CD4-positive, alpha-beta T cell treated with Interleukin-15 for 4 hours (primary cell): ENCODE data around the gene DSCAML1.

ENCODE experiments used
- DNase-seq: peaks from one replicate; pipeline ENCODE4 v3.0.0-alpha.2; 2020; ENCODE audit warnings: low spot score

Gene DSCAML1

DNA sequence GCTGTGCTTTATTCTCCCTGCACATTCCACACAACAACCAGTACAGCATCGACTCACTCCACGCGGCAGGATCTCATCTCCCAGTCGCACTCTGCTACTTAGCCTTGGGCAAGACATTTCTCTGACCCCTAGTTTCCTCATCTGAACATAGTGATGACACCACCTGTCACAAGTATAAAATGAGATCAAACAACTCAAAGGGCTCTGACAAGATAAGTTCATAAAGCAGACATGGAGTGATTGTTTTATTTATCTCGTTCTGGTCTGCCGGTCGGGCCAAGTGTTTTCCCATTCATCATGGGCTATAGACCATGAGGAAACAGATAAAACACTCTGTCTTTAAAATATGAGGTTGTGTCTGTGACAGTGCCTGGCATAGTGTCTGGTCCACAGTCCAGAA is 35.0 kb downstream of the DSCAML1 start:
- no peak for DNase-seq

DNA sequence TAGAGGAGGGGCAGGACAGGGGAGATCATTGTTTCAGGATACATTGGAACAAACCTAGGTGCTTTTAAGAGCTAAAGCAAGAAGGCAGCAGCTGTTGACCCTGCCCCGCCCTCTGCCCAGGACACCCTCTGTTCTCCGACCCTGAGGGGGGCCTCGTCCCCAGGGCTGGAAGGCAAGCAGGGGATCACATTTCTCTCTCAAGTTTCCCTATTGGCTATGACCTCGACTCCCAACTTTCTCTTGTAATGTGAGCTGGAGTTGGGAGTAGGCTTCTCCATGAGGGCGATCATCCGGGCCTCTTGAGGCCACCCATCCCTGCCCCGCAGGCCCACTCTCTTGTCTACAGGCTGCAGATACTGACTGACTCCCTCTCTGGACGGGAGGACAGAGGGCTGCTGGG is 37.7 kb downstream of the DSCAML1 start:
- no peak for DNase-seq

DNA sequence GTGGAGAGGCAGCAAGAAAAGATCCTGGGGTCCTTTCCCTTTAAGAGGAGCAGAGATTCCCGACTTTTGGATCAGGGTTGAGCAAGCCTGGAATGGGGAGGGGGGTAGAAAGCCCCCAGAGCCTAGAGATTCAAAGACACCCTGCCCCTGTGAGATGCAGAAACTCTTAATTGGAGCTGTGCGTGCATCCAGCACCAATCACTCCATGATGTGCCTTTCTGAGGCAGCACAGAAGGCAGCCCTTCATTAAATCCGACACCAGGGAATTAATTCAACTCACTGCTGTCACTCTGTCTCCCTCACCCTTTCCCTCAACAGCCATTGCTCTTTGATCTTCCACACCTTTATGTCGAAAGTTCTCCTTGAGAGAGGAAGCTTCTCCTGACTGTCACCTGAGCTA is 43.0 kb downstream of the DSCAML1 start:
- DNase-seq: no peak

DNA sequence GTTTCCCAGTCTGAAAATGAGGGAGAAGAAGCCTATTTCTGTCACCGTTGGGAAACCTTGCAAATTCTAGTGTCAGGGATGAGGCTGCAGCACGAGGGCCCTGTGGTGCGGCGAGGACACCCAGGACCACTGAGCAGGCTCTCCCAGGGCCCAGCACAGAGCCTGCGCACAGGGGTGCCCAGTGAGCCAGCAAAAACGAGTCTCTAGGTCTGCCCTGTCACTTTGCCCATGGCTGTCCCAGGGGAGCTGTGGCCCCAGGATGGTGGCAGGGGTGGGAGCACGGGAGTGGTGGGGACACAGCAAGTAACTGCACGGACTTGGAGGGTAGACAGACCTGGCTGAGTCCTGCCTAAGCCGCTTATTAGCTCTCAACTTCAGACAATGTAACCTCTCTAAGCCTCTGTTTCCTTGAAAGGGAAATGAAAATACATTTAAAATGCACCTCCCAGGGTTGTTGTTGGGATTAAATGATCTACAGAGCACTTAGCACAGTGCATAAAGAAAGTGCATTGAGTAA is 44.2 kb downstream of the DSCAML1 start:
- DNase-seq: no peak

DNA sequence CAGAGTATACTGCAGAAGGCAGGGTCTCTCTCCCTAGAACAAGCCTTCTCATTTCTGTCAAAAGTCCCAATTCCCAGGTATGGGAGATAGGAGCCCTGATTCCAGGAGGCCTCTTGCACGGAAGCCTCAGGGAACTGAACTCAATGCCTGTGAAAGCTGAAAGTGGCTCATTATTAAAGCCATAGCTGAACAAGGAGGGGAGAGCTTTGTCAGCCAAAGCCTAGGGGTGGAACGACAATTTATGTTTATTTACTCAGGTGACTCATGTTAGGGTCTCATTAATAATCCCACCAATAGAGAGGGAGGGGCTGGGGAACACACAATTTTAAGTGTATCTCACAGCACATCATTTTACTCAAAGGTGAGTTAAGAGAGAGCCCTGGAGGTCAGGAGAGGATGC is 44.9 kb downstream of the DSCAML1 start:
- no peak for DNase-seq

DNA sequence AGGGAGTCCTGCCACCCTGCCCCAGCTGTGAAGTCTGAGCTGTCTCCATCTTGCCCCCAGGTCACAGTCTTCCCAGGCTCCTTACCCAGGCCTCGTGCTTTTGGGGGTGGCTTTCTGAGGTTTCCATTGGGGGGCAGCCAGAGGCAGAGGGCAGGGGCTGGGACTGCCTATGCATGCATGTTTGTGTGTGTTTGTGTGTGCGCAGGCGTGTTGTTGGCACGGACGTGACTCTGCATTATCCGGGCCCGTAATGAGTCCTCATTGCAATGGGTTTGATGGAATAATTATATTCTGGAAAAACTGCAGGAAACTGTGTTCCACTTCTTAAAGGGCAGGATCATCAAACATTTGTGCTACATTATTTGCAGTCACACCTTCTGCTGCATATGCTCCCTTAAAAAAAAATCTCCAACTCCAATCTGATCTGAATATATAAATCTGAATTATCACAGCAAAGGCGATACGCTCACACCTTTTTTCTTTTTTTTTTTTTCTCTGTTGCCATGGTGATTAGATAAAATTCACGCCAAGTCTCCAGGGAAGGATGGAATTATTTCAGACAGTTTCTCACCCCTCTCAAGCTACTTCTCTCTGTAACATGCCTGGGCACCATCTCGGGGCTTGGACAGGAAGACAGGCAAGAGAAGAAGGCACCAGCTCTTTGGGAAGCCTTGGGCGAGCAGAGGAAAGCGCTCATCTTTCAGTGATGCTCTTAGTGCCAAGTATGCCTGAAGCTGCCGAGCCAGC is 45.9 kb downstream of the DSCAML1 start:
- DNase-seq: no peak

DNA sequence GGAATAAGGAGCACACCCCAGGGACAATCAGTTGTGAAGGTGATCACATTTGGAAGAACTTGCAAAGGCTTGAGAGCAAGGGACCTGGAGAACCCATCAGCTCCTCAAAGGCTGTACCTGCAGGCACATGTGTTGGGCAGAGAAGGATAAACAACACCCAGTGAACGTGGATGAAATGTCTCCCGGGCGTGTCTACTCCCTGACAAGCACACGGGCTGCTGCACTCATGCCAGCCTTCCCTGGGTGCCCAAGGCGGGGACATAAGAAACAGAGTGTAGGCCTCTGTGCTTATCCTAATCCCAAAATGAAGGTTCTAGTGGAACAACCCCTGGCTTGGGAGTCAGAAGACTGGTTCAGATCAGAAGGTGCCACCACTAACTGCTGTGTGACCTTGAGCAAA is 46.7 kb downstream of the DSCAML1 start:
- DNase-seq: no peak

DNA sequence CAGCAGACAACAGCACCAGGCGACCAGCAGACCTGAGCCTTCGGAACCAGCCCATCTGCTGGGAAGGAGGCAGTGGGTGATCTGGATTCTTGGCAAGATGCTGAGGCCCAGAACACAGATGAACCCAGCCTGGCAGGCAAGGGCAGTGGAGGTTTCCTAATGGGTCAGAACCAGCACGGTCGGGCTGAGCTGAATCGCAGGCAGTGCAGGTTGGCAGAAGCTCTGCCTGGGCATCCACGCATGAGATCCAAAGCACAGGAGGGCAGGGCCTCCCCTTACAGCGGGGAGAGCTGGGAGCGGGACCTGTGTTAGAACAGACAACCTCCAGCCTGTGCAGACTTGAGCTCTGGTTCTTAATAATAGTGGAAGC is 47.5 kb downstream of the DSCAML1 start:
- DNase-seq: no peak

DNA sequence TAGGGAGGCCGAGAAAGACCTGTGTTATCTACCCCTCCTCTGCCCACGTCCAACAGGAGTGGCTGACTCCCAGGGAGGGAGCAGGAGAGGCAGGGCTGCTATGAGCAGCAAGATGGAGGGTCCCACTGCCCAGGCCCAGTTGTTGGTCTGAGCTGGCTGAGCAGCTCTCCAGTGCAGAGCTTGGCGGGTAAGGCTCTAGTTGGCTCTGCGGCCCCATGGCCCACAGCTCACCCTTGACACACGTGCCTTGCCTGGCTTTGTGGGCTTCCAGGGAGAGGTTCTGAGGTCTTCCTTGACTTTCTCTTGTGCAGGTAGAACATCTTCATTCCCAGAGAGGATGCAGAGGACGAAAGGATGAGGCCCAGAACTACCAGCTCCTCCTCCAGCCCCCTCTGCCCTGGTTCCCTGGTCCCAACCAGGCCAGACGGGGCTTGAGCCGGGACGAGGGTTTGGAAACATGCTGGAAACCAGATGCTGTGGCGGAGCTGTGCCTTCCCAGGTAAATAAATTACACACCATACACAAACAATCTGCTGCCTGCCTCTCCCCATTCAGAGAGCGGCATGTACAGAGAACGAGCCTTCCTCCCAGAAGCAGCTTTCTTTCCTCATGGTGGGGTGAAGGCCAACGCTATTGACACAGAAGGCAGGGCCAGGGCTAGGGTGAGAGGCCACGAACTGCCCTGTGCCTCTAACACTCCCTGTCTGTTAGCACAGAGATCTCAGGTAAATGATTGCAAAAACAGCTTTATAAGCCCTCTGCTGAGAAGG is 48.1 kb downstream of the DSCAML1 start:
- no peak for DNase-seq

DNA sequence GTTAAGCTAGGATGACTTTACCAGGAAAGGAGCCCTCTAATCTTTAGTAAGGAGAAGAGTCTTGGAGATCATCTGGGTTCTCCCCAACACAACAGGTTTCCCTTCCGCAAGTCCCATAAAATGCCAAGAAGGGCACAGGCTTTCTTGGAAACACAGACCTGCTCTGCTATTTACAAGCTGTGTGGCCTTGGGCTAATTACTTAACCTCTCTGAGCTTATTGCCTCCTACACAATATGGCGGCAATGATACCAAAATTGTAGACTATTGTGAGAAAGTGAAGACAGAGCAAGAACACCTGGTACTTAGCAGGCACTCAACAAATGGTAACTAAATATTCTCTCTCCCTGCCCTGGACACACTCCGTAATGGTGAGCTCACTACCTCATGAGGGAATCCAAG is 49.1 kb downstream of the DSCAML1 start:
- no peak for DNase-seq

DNA sequence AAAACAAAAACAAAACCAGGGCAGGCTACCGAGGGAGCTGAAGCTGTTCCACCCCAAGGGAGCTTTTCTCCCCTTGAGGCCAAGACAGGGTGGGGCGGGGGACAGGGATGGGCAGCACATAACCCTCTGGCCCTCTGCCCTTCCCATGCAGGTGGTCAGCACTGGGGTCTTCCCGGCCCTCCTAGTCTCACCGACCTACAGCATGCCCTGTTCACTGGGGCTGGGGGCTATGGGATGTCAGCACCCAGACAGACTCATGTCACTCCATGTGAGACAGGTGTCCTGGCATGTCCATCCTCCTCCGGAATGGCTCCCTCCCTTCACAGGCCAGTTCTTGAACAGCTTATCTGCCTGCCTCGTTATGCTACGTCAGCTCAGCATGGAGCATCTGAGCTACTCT is 51.7 kb downstream of the DSCAML1 start:
- no peak for DNase-seq

DNA sequence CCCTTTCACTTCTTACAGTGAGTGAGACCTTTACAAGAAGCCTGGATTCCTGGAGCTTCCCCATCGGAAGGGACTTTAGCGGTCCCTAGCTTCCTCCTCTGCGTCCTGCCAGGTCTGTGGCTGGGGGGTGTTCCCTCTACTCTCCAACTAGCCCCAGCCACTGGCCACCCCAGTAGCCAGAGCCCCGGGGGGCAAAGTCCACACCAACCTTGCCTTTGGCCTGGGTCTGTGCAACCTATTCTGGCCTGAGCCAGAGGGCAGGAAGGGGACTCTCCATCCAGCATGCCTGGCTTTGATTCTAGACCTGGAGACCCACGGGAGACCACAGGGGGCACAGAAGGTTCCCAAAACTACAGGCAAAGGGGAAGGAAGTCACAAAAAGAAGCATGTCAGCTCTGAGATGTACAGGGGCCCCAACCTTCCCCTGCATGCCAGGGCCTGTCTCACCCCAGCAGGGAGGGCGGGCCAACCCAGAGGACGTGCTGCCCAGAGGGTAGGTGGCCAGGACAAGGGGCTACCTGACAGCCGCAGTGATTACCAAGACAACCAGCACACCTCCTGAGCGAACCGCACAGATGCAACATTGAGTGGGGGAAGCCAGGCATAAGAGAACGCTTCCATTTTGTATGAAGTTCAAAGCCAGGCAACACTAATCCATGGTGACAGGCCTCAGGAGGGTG is 52.4 kb downstream of the DSCAML1 start:
- DNase-seq: no peak

DNA sequence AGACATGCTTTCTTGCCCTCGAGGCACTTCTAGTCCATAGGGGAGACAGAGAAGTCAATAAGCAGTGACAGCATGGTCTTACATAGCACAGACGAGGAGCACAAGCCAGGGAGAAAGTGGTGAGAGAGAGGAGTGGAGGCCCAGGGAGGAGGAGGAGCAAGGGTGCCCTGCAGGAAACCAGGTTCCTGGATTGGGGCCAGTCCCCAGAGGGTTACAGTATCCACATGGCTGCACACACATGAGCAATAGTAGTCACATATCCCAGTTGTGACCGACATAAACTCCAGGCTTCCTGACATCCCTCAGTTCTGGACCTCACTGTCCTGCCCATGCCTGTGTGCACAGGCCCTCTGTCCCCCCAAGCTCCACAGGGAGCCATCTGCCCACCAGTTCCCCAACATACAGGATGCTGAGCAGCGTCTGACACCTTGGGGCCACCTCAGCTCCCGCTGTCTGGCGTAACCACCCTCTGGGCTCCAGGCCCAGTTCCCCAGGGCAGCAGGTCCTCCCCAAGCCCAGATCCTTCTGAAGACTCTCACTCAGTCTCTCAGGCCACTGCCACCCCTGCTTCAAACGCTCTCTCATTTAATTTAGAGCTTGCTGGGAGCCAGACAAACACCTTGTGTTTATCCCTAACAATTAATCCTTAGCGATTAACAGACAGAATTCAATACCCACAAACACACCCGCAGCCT is 53.7 kb downstream of the DSCAML1 start:
- DNase-seq: no peak

DNA sequence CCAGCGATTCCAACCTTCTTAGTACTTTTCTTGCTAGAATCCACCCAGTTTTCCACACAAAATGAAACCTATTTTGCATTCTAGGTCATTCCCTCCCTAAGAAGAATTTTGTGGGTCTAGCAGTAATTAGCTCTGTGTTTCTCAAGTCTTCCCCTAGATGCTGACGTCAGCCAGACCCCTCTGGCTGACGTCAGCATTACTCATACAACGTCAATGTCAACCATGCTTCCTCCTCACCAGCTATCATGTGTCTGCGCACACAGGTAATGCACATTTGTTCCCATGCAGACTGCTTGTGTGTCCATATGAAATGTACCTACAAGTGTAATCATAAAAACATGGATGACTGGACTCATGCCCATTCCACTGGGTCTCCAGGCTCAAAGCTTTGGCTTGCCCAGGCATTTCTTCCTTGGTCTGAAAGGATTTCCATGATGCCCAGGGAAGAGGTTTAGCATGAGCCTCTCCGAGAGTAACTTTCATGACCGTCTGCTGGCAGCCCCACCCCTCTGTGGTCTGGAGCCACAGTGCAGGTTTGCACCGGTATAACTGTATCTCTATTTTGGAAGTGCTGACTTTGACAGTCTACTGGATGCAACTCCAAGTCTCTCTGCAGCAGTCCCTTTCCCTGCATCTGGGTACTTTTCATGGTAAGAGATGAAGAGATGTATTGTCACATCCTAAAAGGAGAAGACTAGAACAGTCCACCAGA is 58.6 kb downstream of the DSCAML1 start:
- DNase-seq: no peak

DNA sequence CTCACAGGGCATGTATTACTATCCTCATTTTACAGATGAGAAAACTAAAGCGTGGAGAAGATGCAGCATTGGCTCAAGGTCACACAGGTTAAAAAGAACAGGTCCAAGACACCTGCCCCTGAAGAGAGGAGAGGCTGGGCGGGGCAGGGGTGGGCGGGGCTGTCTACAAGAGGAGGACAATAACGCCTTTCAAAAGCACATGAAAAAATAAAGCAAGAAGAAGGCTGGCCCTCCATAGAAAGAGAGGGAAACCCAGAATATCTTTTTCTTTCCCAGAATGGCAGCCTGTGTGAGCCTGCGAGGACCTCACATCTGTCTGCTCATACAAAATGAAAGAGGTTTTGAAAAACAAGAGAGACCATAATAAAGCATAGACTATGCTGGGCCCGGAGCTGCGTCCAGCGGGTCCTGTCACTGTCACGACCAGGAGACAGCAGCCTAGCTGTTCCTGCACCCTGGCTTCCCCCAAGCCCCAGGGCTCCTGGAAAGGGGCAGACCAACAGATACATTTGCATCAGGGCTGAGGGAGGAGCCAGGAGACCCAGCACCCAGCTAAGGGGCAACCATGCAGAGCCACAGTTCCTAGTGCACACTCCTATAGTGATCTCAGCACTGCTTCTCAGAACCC is 61.6 kb downstream of the DSCAML1 start:
- DNase-seq: no peak

DNA sequence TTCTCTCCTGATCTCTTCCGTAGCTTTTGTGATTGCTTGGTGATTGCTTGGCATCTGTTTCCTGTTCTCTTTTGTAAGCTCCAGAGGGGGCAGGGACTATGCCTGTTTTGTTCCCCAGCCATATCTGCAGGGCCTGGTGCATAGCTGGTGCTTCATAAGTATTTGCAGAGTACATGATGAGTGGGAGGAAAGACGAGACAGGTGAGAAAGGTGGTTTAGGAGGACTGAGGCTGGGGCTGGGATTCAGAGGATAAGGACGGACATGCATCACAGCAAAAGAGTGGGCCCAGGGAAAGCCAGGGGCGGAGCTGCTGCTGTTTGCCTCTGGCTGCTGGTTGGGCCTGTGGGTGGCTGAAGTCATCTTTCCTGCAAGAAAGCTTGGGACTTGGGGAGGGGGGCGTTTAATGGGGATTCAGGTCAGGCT is 62.4 kb downstream of the DSCAML1 start:
- no peak for DNase-seq

DNA sequence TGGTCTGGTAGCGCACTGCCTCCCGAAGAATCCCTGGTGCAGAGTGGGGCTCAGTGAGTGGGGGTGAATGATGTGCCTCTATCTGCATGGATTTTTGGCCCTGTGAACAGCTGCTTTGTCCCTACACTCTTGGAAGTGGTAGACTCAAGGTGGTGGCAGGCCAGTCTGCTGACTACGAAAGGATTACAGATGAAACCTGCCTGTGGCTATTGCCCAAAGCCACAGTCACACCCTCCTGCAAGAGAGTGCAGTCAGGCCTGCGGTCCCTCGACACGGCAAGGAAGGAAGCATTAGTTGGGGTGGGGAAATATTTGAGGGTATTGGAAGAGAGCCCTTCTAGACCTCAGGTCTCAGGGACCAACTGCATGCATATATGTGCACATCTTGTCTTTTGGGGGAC is 63.7 kb downstream of the DSCAML1 start:
- DNase-seq: no peak

DNA sequence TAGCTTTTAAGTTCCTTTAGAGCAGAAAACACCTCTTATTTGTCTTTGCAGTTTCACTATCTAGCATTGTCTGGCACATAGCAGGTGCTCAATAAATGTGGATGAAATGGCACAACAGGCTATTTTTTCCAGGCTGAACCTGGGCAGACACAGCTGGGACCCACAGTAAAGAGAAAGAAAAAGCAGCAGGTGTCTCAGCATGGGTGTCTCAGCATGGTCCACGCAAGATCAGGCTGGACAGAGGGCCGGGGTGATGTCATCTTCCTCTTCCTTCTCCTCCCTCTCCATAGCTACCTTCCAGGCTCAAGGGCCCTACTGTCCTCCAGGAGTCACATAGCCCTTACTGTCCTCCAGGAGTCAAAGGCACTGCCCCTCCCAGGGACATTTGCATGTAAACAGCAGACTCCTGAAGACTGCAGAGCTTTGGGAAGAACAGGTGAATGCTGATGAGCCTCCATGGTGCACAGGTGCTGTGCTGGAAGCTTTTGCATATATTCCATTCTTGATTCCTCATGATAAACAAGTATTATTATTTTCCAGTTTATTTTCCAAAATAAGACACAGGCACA is 65.2 kb downstream of the DSCAML1 start:
- DNase-seq: no peak

DNA sequence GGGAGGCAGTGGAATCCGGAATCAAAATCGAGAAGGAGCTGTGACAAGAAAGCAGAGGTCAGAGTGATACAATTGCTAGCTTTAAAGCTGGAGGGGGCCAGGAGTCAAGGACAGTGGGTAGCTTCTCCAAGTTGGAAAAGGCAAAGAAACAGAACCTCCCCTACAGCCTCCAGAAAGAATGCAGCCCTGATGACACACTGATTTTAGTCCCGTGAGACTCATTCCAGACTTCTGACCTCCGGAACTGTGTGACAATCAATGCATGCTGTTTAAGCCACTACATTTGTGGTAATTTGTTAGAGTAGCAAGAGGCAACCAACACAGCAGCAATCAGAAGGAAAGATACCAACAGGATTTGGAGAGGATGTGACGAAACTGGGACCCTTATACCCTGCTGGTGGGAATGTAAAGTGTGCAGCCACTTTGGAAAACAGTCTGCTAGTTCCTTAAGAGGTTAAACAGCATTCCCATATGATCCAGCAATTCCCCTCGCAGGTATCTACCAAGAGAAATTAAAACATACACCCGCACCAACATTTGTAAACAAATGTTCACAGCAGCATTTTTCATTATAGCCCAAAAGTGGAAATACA is 66.7 kb downstream of the DSCAML1 start:
- DNase-seq: no peak

DNA sequence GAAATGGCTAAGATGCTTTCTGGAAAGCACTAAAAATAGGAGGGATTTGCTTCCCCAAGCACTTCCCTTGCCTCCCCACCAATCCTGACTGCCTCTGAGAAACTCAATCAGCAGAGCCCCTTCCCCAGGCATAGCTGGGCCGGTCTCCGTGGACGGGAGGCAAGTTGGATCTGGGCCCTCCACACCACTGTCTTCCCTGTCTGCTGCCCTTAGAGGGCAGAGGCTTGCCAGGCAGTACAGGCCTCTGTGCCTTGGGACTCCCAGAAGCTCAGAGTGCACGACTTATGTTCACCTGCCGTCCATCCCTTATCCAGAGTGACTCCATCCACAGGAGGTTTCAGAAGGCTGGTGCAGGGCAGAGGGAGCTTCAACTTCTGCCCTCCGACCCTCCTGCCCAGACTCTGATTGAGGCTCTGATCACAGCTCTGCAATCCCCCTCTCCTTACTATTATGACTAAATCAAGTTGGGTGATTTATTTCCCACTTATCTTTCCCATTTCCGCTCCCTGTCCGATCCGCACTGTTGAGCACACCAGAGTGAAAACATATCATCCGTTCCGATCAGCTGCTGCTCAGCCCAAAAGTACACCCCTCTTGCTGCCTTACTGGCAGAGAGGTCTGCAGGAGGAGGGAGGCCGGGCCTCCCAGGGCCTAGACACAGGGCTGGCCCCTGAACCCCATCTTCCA is 71.8 kb downstream of the DSCAML1 start:
- DNase-seq: no peak
